ENCODE results near the gene CKS2.

GRCh38 chr9:89328064-89328463 is 17.1 kb downstream of the CKS2 start:
- no peak for TF ChIP-seq ELF4 (IDR thresholded peaks at IDR 0.05)
- no peak for TF ChIP-seq LEF1 (IDR thresholded peaks at IDR 0.05; ENCODE audit: borderline replicate concordance)
- no peak for TF ChIP-seq SP1 (IDR thresholded peaks at IDR 0.05)
- TF ChIP-seq FOXK2 (IDR thresholded peaks at IDR 0.05) = no peak
- no peak for TF ChIP-seq ZNF384 (IDR thresholded peaks at IDR 0.05)
- no peak for TF ChIP-seq NFRKB (IDR thresholded peaks at IDR 0.05)
- TF ChIP-seq PKNOX1 (IDR thresholded peaks at IDR 0.05) = no peak
- no peak for TF ChIP-seq TARDBP (IDR thresholded peaks at IDR 0.05)
- no peak for TF ChIP-seq FOXA1 (IDR thresholded peaks at IDR 0.05)
- no peak for TF ChIP-seq SUZ12 (IDR thresholded peaks at IDR 0.05)

Data from HEK293T (cell line).